Choroid plexus epithelial cell (primary cell): ENCODE measurements around the gene MAFF.

Experiments used
- DNase-seq: peaks from one replicate; pipeline ENCODE4 v3.0.0-alpha.2; 2010; ENCODE audit warnings: low read depth
- H3K4me3 ChIP-seq: 2 replicates; pipeline ENCODE4 v1.5.1; 2011; ENCODE audit warnings: low read depth, mild to moderate bottlenecking, control low read depth, low read length, moderate library complexity
- CTCF ChIP-seq: conservative IDR thresholded peaks from 2 replicates; pipeline ENCODE4 v1.5.1; 2011; ENCODE audit warnings: low read depth, mild to moderate bottlenecking, control low read depth, inconsistent platforms, low read length, moderate library complexity

MAFF gene

GRCh38 chr22:38250643-38251340 is 49.0 kb downstream of the MAFF start:
- no peak for DNase-seq
- H3K4me3 ChIP-seq, result no peak overlapping the region
- TF ChIP-seq CTCF, result no peak

GRCh38 chr22:38251341-38251692 is 49.5 kb downstream of the MAFF start:
- no peak overlapping the region for H3K4me3 ChIP-seq
- no peak for TF ChIP-seq CTCF
- no peak for DNase-seq

GRCh38 chr22:38255697-38256096 is 53.9 kb downstream of the MAFF start:
- no peak for TF ChIP-seq CTCF
- no peak for DNase-seq
- H3K4me3 ChIP-seq, result no peak overlapping the region

- peak; percentile 66 for DNase-seq
- TF ChIP-seq CTCF, result no peak
- no peak overlapping the region for H3K4me3 ChIP-seq
These were observed 55.4 kb downstream of the MAFF start for GRCh38 chr22:38257181-38257580.

GRCh38 chr22:38257650-38258250 is 56.0 kb downstream of the MAFF start:
- no peak overlapping the region for H3K4me3 ChIP-seq
- TF ChIP-seq CTCF, result no peak

GRCh38 chr22:38258895-38259294 is 57.1 kb downstream of the MAFF start:
- TF ChIP-seq CTCF, result no peak
- DNase-seq, result peak; percentile 68
- no peak overlapping the region for H3K4me3 ChIP-seq

More at GRCh38 chr22:38257650-38258250, 56.0 kb downstream of the MAFF start:
- no peak for DNase-seq

GRCh38 chr22:38259370-38259769 is 57.6 kb downstream of the MAFF start:
- no peak for DNase-seq
- TF ChIP-seq CTCF, result no peak
- H3K4me3 ChIP-seq, result no peak overlapping the region
